Body of pancreas (tissue), 4 donors: ENCODE results near the gene CLEC16A. TPM values are rescaled to one million over a fixed set of nuclear protein-coding genes. Genes with fewer than 3 reads are reported as not detected.

Source experiments
- ATAC-seq: fragments of 150-250 bp; one replicate; pipeline ENCODE4 v1.9.1; 2016
- DNase-seq, 4 donors: peaks; one replicate each; pipeline ENCODE4 v3.0.0-alpha.2; 2019
- H3K27ac ChIP-seq, 4 donors: fragments of 200-600 bp; sonication (generic); 1 replicate in 3 of 4; 2 replicates in 1 of 4; pipeline versions ENCODE4 v1.5.1 to v1.6.1; 2016 to 2019; ENCODE audit warnings: mild to moderate bottlenecking in 1 of 4, mixed read lengths in 1 of 4, moderate library complexity in 1 of 4
- H3K27me3 ChIP-seq, 2 donors: fragments of 200-600 bp; sonication (generic); one replicate each; pipeline ENCODE4 v1.6.0; 2016; ENCODE audit warnings: mild to moderate bottlenecking in 1 of 2
- H3K36me3 ChIP-seq, 2 donors: fragments of 200-600 bp; sonication (generic); replicated peaks in 1 of 2; 2 replicates each; pipeline ENCODE4 v1.5.1; 2016; ENCODE audit warnings: low read depth in 2 of 2; ENCODE audit not compliant: insufficient read depth in 1 of 2
- H3K4me1 ChIP-seq: fragments of 200-600 bp; sonication (generic); one replicate; pipeline ENCODE4 v1.6.0; 2016
- H3K4me3 ChIP-seq, 2 donors: fragments of 200-600 bp; sonication (generic); 1 replicate in 1 of 2; 2 replicates in 1 of 2; pipeline ENCODE4 v1.5.1; 2016 to 2019
- H3K9me3 ChIP-seq, 3 donors: fragments of 200-600 bp; sonication (generic); 1 replicate in 2 of 3; 2 replicates in 1 of 3; pipeline ENCODE4 v1.5.1; 2016
- POLR2A ChIP-seq, 3 donors: fragments of 450-650 bp; IDR thresholded peaks; one replicate each; pipeline ENCODE4 v1.6.1; 2016; ENCODE audit warnings: antibody characterized with exemption in 3 of 3, mild to moderate bottlenecking in 2 of 3
- WGBS, 2 donors: methylation state at CpG; one replicate each; pipeline ENCODE4 v1.1.5; 2017; 5-methylcytosine and 5-hydroxymethylcytosine counted together
- intact Hi-C: fragments of 100-400 bp; cut with DNase I; formaldehyde crosslinking; loops from one replicate; pipeline ENCODE4 v1.15.1; 2023
- total RNA-seq, 2 donors: library from RNA; depleted of rRNA; stranded (reverse); fragments of >200 nt; gene quantifications; one replicate each; pipeline ENCODE4 v1.1.0, GENCODE V29; 2016
- TF ChIP-seq, protein P1 (sequence below), 7 experiments: fragments of 450-650 bp in 4 of 7; fragments of 200-600 bp in 3 of 7; sonication (generic) in 3 of 7; IDR thresholded peaks; one replicate each; pipeline ENCODE4 v1.5.1; 2016 to 2019; ENCODE audit warnings: antibody characterized with exemption in 7 of 7

Gene CLEC16A
- total RNA-seq, 2 donors from 2014 or later: 15.0 to 21.4 TPM

GRCh38 chr16:10972108-10972818, 27.9 kb downstream of the CLEC16A start:
- intact Hi-C loops: no loop called here
- H3K27ac ChIP-seq: no peak overlapping the region
- H3K9me3 ChIP-seq: no peaks in the 10 kb centered on the region
- TF ChIP-seq, protein P1, sequence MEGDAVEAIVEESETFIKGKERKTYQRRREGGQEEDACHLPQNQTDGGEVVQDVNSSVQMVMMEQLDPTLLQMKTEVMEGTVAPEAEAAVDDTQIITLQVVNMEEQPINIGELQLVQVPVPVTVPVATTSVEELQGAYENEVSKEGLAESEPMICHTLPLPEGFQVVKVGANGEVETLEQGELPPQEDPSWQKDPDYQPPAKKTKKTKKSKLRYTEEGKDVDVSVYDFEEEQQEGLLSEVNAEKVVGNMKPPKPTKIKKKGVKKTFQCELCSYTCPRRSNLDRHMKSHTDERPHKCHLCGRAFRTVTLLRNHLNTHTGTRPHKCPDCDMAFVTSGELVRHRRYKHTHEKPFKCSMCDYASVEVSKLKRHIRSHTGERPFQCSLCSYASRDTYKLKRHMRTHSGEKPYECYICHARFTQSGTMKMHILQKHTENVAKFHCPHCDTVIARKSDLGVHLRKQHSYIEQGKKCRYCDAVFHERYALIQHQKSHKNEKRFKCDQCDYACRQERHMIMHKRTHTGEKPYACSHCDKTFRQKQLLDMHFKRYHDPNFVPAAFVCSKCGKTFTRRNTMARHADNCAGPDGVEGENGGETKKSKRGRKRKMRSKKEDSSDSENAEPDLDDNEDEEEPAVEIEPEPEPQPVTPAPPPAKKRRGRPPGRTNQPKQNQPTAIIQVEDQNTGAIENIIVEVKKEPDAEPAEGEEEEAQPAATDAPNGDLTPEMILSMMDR (IDR thresholded peaks at IDR 0.05): no peak
- no peak for TF ChIP-seq POLR2A (IDR thresholded peaks at IDR 0.05)
- H3K36me3 ChIP-seq: peaks cover 0 to 3% of the 10 kb centered on the region in 2 donors
- 36 to 39% methylated on average over 4 of the region's 4 CpGs for WGBS, 2 donors
- no peak overlapping the region for H3K4me3 ChIP-seq
- no peak for DNase-seq
- H3K4me1 ChIP-seq: peaks cover 11% of the 10 kb centered on the region
- no peak for ATAC-seq
- no peaks in the 10 kb centered on the region for H3K27me3 ChIP-seq

GRCh38 chr16:10972819-10973464, 28.6 kb downstream of the CLEC16A start:
- H3K9me3 ChIP-seq: no peaks in the 10 kb centered on the region
- WGBS, 2 donors: 88 to 94% methylated on average over 12 of the region's 12 CpGs
- ATAC-seq (no peak), DNase-seq (no peak)
- no peaks in the 10 kb centered on the region for H3K27me3 ChIP-seq
- intact Hi-C loops: no loop called here
- peaks cover 4% of the 10 kb centered on the region for H3K4me1 ChIP-seq
- H3K27ac ChIP-seq: no peak overlapping the region
- no peak for TF ChIP-seq POLR2A (IDR thresholded peaks at IDR 0.05)
- TF ChIP-seq, protein P1 (IDR thresholded peaks at IDR 0.05): no peak
- H3K4me3 ChIP-seq: no peak overlapping the region
- H3K36me3 ChIP-seq: peaks cover 0 to 3% of the 10 kb centered on the region in 2 donors

GRCh38 chr16:10976634-10977033, 32.3 kb downstream of the CLEC16A start:
- Histone ChIP-seq H3K9me3 (no peaks in the 10 kb centered on the region), H3K4me1 (peaks cover 4% of the 10 kb centered on the region), H3K27me3 (no peaks in the 10 kb centered on the region), H3K36me3 (no peaks in the 10 kb centered on the region), H3K27ac (no peak overlapping the region), H3K4me3 (no peak overlapping the region)
- DNase-seq (no peak), ATAC-seq (no peak)
- TF ChIP-seq, protein P1 (IDR thresholded peaks at IDR 0.05): no peak
- WGBS, 2 donors: 82% methylated on average over 3 of the region's 3 CpGs; no CpG with 5 or more reads in 1 of the 2 donors
- intact Hi-C loops: no loop called here

DNA sequence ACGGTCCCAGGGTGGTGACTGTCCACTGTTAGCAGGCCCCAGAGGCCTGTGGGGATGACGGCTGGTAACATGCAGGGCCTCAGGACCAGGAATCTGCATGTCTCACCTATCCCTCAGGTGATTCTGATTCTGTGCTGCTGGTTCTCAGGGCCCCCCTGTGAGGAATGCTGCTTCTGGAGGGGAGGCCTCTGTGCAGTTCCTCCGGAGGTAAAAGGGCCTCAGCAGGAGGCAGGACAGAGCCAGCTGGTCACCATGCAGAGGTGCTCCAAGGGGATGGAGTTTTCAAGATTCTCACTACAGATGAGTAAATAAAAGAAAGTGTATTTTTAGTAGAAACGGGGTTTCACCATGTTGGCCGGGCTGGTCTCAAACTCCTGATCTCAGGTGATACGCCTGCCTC, 33.8 kb downstream of the CLEC16A start:
- ATAC-seq (no peak), DNase-seq (no peak)
- 88 to 91% methylated on average over 6 of the region's 6 CpGs for WGBS, 2 donors
- Histone ChIP-seq H3K9me3 (no peaks in the 10 kb centered on the region), H3K36me3 (no peaks in the 10 kb centered on the region), H3K4me1 (peaks cover 4% of the 10 kb centered on the region), H3K27me3 (no peaks in the 10 kb centered on the region), H3K4me3 (no peak overlapping the region), H3K27ac (no peak overlapping the region)
- intact Hi-C loops: no loop called here
- TF ChIP-seq POLR2A (IDR thresholded peaks at IDR 0.05): no peak
- TF ChIP-seq, protein P1 (IDR thresholded peaks at IDR 0.05): no peak
